SK-N-SH (cell line): ENCODE results near the gene TFRC. TPM values are rescaled to one million over a fixed set of nuclear protein-coding genes. Genes with fewer than 3 reads are reported as not detected.

Source experiments
- CTCF ChIA-PET: fragments of 300-600, 350-600 bp; formaldehyde crosslinking; extraction: SDS; loops from one replicate; lab custom pipeline; 2021; lab: Yijun Ruan, JAX
- POLR2A ChIA-PET: fragments of 350-600 bp; sonication (Branson Sonifier 250); formaldehyde crosslinking; extraction: SDS; loops from one replicate; lab custom pipeline; 2020; ENCODE audit warnings: antibody characterized with exemption, inconsistent platforms; lab: Yijun Ruan, JAX
- DNase-seq: peaks from one replicate; pipeline ENCODE4 v3.0.0; 2012
- H2AFZ ChIP-seq: fragments of 200-600 bp; sonication (generic); 2 replicates; pipeline ENCODE4 v1.8.1; 2016; ENCODE audit warnings: antibody characterized with exemption, mild to moderate bottlenecking, low read depth
- H3F3A ChIP-seq: fragments of 200-600 bp; sonication (generic); replicated peaks from 2 replicates; pipeline ENCODE3; 2016; ENCODE audit warnings: antibody characterized with exemption, mild to moderate bottlenecking; ENCODE audit not compliant: insufficient read depth
- H3K27ac ChIP-seq, 2 experiments: fragments of 200-500 bp in 1 of 2; fragments of 200-600 bp in 1 of 2; sonication (Bioruptor generic) in 1 of 2; sonication (generic), shearing (Covaris generic) in 1 of 2; 2 replicates each; pipeline versions ENCODE4 v1.5.1 to v1.6.1; 2014 to 2016; ENCODE audit warnings: low read depth in 2 of 2, inconsistent platforms in 1 of 2, low read length in 1 of 2, mild to moderate bottlenecking in 1 of 2, mixed read lengths in 1 of 2
- H3K27me3 ChIP-seq: fragments of 200-600 bp; sonication (generic), shearing (Covaris generic); 2 replicates; pipeline ENCODE4 v1.6.1; 2016; ENCODE audit warnings: mixed run types; ENCODE audit not compliant: insufficient read depth
- H3K36me3 ChIP-seq, 2 experiments: fragments of 200-500 bp in 1 of 2; fragments of 200-600 bp in 1 of 2; sonication (Bioruptor generic) in 1 of 2; sonication (generic) in 1 of 2; replicated peaks in 1 of 2; 2 replicates each; pipeline versions ENCODE3 to v1.5.1; 2014 to 2016; ENCODE audit warnings: low read length in 1 of 2, mild to moderate bottlenecking in 1 of 2; ENCODE audit not compliant: insufficient read depth in 2 of 2, control insufficient read depth in 1 of 2
- H3K4me1 ChIP-seq, 2 experiments: fragments of 200-500 bp in 1 of 2; fragments of 200-600 bp in 1 of 2; sonication (Bioruptor generic) in 1 of 2; sonication (generic), shearing (Covaris generic) in 1 of 2; 2 replicates each; pipeline versions ENCODE4 v1.5.1 to v1.6.1; 2014 to 2016; ENCODE audit warnings: low read depth in 1 of 2, low read length in 1 of 2, mixed run types in 1 of 2; ENCODE audit not compliant: insufficient read depth in 2 of 2, control insufficient read depth in 1 of 2
- H3K4me2 ChIP-seq: fragments of 200-600 bp; sonication (generic), shearing (Covaris generic); 2 replicates; pipeline ENCODE4 v1.6.1; 2017; ENCODE audit warnings: mixed run types
- H3K4me3 ChIP-seq, 2 experiments: fragments of 200-500 bp in 1 of 2; fragments of 200-600 bp in 1 of 2; sonication (Bioruptor generic) in 1 of 2; sonication (generic), shearing (Covaris generic) in 1 of 2; 2 replicates each; pipeline versions ENCODE4 v1.5.1 to v1.8.1; 2014 to 2016; ENCODE audit warnings: low read depth in 2 of 2, inconsistent platforms in 1 of 2, low read length in 1 of 2, mild to moderate bottlenecking in 1 of 2, mixed read lengths in 1 of 2, moderate library complexity in 1 of 2
- H3K79me2 ChIP-seq: fragments of 200-600 bp; sonication (generic); 2 replicates; pipeline ENCODE4 v1.8.1; 2017; ENCODE audit warnings: mild to moderate bottlenecking; ENCODE audit not compliant: insufficient read depth
- H3K9ac ChIP-seq: fragments of 200-600 bp; sonication (generic); 2 replicates; pipeline ENCODE4 v1.6.1; 2017; ENCODE audit warnings: mixed run types
- H3K9me2 ChIP-seq: fragments of 200-600 bp; sonication (generic); 2 replicates; pipeline ENCODE4 v1.6.1; 2017; ENCODE audit warnings: mixed run types
- H3K9me3 ChIP-seq: fragments of 200-600 bp; sonication (generic); 2 replicates; pipeline ENCODE4 v1.6.1; 2017; ENCODE audit warnings: mixed run types, mild to moderate bottlenecking, moderate library complexity
- H4K20me1 ChIP-seq: fragments of 200-600 bp; sonication (generic); 2 replicates; pipeline ENCODE4 v1.6.1; 2017; ENCODE audit warnings: mild to moderate bottlenecking, mixed run types; ENCODE audit not compliant: insufficient read depth
- CHD2 ChIP-seq: fragments of 150-350 bp; IDR thresholded peaks from 2 replicates; pipeline ENCODE4 v1.6.1; 2018; ENCODE audit warnings: low read length; ENCODE audit not compliant: partially characterized antibody
- EP300 ChIP-seq, 2 experiments: IDR thresholded peaks; 2 replicates each; pipeline versions ENCODE4 v1.4.0 to v1.6.1; 2012; ENCODE audit warnings: borderline replicate concordance in 1 of 2, low read depth in 1 of 2, low read length in 1 of 2
- GABPA ChIP-seq: IDR thresholded peaks from 2 replicates; pipeline ENCODE4 v1.4.0; 2012; ENCODE audit warnings: low read depth, mild to moderate bottlenecking
- MXI1 ChIP-seq: IDR thresholded peaks from 2 replicates; pipeline ENCODE4 v1.6.1; 2012; ENCODE audit warnings: mild to moderate bottlenecking, low read depth, low read length, improper control_type of control experiment
- NFIC ChIP-seq: IDR thresholded peaks from 2 replicates; pipeline ENCODE4 v1.4.0; 2012; ENCODE audit warnings: borderline replicate concordance
- NRF1 ChIP-seq: IDR thresholded peaks from 2 replicates; pipeline ENCODE4 v1.6.1; 2012; ENCODE audit warnings: low read depth, mild to moderate bottlenecking, low read length
- POLR2AphosphoS5 ChIP-seq: IDR thresholded peaks from 2 replicates; pipeline ENCODE4 v1.6.1; 2012; ENCODE audit warnings: low read depth, low read length
- RAD21 ChIP-seq: IDR thresholded peaks from 2 replicates; pipeline ENCODE4 v1.6.1; 2012; ENCODE audit warnings: mild to moderate bottlenecking, low read length
- RCOR1 ChIP-seq: fragments of 150-350 bp; IDR thresholded peaks from 2 replicates; pipeline ENCODE4 v1.6.1; 2017; ENCODE audit warnings: antibody characterized with exemption, low read length
- REST ChIP-seq: IDR thresholded peaks from 2 replicates; pipeline ENCODE4 v1.6.1; 2012; ENCODE audit warnings: mild to moderate bottlenecking, low read depth, low read length, moderate library complexity
- SIN3A ChIP-seq: IDR thresholded peaks from 2 replicates; pipeline ENCODE4 v1.6.1; 2012; ENCODE audit warnings: low read depth, mild to moderate bottlenecking, low read length, moderate library complexity, borderline replicate concordance
- TAF1 ChIP-seq: IDR thresholded peaks from 2 replicates; pipeline ENCODE4 v1.6.1; 2012; ENCODE audit warnings: low read depth, mild to moderate bottlenecking, low read length, moderate library complexity, borderline replicate concordance
- TEAD4 ChIP-seq: IDR thresholded peaks from 2 replicates; pipeline ENCODE4 v1.4.0; 2012; ENCODE audit warnings: mild to moderate bottlenecking, borderline replicate concordance; ENCODE audit not compliant: insufficient read depth
- YY1 ChIP-seq: IDR thresholded peaks from 2 replicates; pipeline ENCODE4 v1.4.0; 2012; ENCODE audit warnings: low read depth, mild to moderate bottlenecking
- ZBTB33 ChIP-seq: IDR thresholded peaks from 2 replicates; pipeline ENCODE4 v1.4.0; 2012; ENCODE audit warnings: low read depth, borderline replicate concordance
- WGBS: methylation state at CpG from one replicate; pipeline ENCODE4 v1.1.6; 2017; ENCODE audit warnings: low lambda C conversion rate; 5-methylcytosine and 5-hydroxymethylcytosine counted together
- polyA plus RNA-seq, 3 experiments: library from polyadenylated mRNA; depleted of rRNA; stranded (reverse); fragments of >200 nt; gene quantifications; 2 replicates each; pipeline ENCODE4 v1.2.3, GENCODE V29; 2012
- TF ChIP-seq, protein P1 (sequence below): IDR thresholded peaks from 2 replicates; pipeline ENCODE4 v1.4.0; 2012; ENCODE audit warnings: low read depth, borderline replicate concordance
- TF ChIP-seq, protein P2 (sequence below): IDR thresholded peaks from 2 replicates; pipeline ENCODE4; 2012

The TFRC gene
- 35.0 and 53.5 TPM in 2 replicates for polyA plus RNA-seq (2012; rRNA removed)
- polyA plus RNA-seq (2012; cell fraction: cytosol; rRNA removed) = 57.0 and 58.6 TPM in 2 replicates
- polyA plus RNA-seq (2012; cell fraction: nucleus; rRNA removed) = 18.8 and 46.6 TPM in 2 replicates

- DNase-seq = peak; percentile 100
- peak within 1 kb of the TSS; percentile 86 for H3K4me2 ChIP-seq
- TF ChIP-seq NRF1 (peak; percentile 54; the same call in 1 of the 2 replicates), POLR2AphosphoS5 (peak; percentile 99), GABPA (peak; percentile 77), TEAD4 (no peak), YY1 (peak; percentile 81), NFIC (no peak), EP300 (IDR thresholded peaks at IDR 0.05; ENCODE audit: borderline replicate concordance in 1 of 2, low read depth in 1 of 2, low read length in 1 of 2) (0 out of 4 replicates have a peak, but pooled peaks of 1 of the 2 experiments have one; percentile 26), CHD2 (peak; percentile 99), REST (peak; percentile 83), SIN3A (peak; percentile 97), ZBTB33 (peak; percentile 97), RAD21 (0 out of 2 replicates have a peak, but pooled peaks have one; percentile 6), TAF1 (peak; percentile 95), RCOR1 (no peak), MXI1 (peak; percentile 63)
- TF ChIP-seq, protein P1, sequence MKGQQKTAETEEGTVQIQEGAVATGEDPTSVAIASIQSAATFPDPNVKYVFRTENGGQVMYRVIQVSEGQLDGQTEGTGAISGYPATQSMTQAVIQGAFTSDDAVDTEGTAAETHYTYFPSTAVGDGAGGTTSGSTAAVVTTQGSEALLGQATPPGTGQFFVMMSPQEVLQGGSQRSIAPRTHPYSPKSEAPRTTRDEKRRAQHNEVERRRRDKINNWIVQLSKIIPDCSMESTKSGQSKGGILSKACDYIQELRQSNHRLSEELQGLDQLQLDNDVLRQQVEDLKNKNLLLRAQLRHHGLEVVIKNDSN = no peak
- TF ChIP-seq, protein P2, sequence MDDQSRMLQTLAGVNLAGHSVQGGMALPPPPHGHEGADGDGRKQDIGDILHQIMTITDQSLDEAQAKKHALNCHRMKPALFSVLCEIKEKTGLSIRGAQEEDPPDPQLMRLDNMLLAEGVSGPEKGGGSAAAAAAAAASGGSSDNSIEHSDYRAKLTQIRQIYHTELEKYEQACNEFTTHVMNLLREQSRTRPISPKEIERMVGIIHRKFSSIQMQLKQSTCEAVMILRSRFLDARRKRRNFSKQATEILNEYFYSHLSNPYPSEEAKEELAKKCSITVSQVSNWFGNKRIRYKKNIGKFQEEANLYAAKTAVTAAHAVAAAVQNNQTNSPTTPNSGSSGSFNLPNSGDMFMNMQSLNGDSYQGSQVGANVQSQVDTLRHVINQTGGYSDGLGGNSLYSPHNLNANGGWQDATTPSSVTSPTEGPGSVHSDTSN = peak; percentile 31; the same call in 1 of the 2 replicates
- H3K4me3 ChIP-seq = peak within 1 kb of the TSS; percentile 86 to 99
- H3K4me1 ChIP-seq = peaks cover 0 to 7% of the 10 kb centered on the region in 2 experiments; a peak in 2 of 4 replicates
- H3K27ac ChIP-seq = peak within 1 kb of the TSS; percentile 78 to 86
- peaks cover 33% of the 10 kb centered on the region for H4K20me1 ChIP-seq
- H3K36me3 ChIP-seq = no peaks in the 10 kb centered on the region
- ChIA-PET POLR2A (interaction anchor here (1.1 to 1.2 kb wide), 2 partner anchors 28 to 105 kb away, joined by 3 to 5 read pairs; no protein-coding TSS in a partner anchor), CTCF (interaction anchor here (1.3 to 1.7 kb wide), 2 partner anchors 10 to 115 kb away, joined by 5 to 8 read pairs; no protein-coding TSS in a partner anchor)
- peak within 1 kb of the TSS; percentile 89 for H3K9ac ChIP-seq
- peak within 1 kb of the TSS; percentile 89 for H2AFZ ChIP-seq
- peaks cover 5% of the 10 kb centered on the region for H3F3A ChIP-seq
- no peaks in the 10 kb centered on the region for H3K9me3 ChIP-seq
- H3K79me2 ChIP-seq = peaks cover 48% of the 10 kb centered on the region
- 10% methylated on average over 6 of the region's 67 CpGs for WGBS
- no peaks in the 10 kb centered on the region for H3K27me3 ChIP-seq
- no peaks in the 10 kb centered on the region for H3K9me2 ChIP-seq
Measured at GRCh38 chr3:196081834-196082618, at the start of gene TFRC. TSS of gene TFRC (minus strand) at chr3:196082090. CDS start at chr3:196077099, 4,991 bp downstream.
